Measurements from ENCODE around the gene NUTF2.

NUTF2 gene

DNA sequence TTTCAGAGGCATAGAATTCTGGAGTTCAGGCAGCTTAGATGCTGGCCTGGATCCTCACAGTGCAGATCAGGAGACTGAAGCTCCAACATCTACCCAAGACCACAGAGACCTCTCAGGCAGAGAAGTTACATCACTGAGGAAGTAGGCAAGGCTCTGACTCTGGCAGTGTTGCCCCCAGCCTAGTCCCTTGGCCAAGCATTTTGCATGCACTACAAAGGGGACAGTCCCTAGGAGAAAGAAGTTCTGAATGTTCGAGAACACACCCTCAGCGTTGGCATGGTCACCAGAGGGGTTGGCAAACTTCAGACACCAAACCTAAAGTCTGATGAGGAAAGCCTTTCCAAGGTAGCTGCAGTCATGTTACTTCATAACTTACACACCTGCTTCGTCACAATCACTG is 42.8 kb upstream of the NUTF2 start:
- Histone ChIP-seq H3K4me2 (ENCODE audit: low read length) (no peak overlapping the region), H3K27me3 (ENCODE audit: control insufficient read depth, low read length) (no peaks in the 10 kb centered on the region), H3F3A (ENCODE audit: control insufficient read depth, insufficient read depth) (0 out of 2 replicates have a peak, but pooled peaks cover 3% of the 10 kb centered on the region), H3K9me3 (ENCODE audit: control insufficient read depth, insufficient read depth, low read length) (no peaks in the 10 kb centered on the region), H3K4me1 (ENCODE audit: control insufficient read depth, low read length) (peaks cover 43% of the 10 kb centered on the region), H3K27ac (ENCODE audit: low read depth, low read length) (no peak overlapping the region), H3K36me3 (ENCODE audit: control insufficient read depth, low read length) (peaks cover 36% of the 10 kb centered on the region), H3K79me2 (ENCODE audit: control insufficient read depth, low read length) (peaks cover 54% of the 10 kb centered on the region), H3K9me2 (replicated peaks; ENCODE audit: control insufficient read depth, low read length) (no peaks in the 10 kb centered on the region), H4K20me1 (ENCODE audit: control insufficient read depth, insufficient read depth, low read depth, low read length) (no peaks in the 10 kb centered on the region), H3K4me3 (ENCODE audit: low read length) (no peak overlapping the region)
- TF ChIP-seq, protein P1, sequence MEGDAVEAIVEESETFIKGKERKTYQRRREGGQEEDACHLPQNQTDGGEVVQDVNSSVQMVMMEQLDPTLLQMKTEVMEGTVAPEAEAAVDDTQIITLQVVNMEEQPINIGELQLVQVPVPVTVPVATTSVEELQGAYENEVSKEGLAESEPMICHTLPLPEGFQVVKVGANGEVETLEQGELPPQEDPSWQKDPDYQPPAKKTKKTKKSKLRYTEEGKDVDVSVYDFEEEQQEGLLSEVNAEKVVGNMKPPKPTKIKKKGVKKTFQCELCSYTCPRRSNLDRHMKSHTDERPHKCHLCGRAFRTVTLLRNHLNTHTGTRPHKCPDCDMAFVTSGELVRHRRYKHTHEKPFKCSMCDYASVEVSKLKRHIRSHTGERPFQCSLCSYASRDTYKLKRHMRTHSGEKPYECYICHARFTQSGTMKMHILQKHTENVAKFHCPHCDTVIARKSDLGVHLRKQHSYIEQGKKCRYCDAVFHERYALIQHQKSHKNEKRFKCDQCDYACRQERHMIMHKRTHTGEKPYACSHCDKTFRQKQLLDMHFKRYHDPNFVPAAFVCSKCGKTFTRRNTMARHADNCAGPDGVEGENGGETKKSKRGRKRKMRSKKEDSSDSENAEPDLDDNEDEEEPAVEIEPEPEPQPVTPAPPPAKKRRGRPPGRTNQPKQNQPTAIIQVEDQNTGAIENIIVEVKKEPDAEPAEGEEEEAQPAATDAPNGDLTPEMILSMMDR (IDR thresholded peaks at IDR 0.05; ENCODE audit: low read depth, low read length, poor library complexity, severe bottlenecking) = no peak
- TF ChIP-seq EZH2phosphoT487 (IDR thresholded peaks at IDR 0.05; ENCODE audit: borderline replicate concordance, low read length) = no peak

GRCh38 chr16:67804853-67805542 is 41.7 kb upstream of the NUTF2 start:
- H3K4me2 ChIP-seq (ENCODE audit: low read length) = peak overlapping the region; percentile 94
- no peaks in the 10 kb centered on the region for H4K20me1 ChIP-seq (ENCODE audit: control insufficient read depth, insufficient read depth, low read depth, low read length)
- peaks cover 51% of the 10 kb centered on the region for H3K79me2 ChIP-seq (ENCODE audit: control insufficient read depth, low read length)
- TF ChIP-seq EZH2phosphoT487 (IDR thresholded peaks at IDR 0.05; ENCODE audit: borderline replicate concordance, low read length) = no peak
- TF ChIP-seq, protein P1 (IDR thresholded peaks at IDR 0.05; ENCODE audit: low read depth, low read length, poor library complexity, severe bottlenecking) = no peak
- H3F3A ChIP-seq (ENCODE audit: control insufficient read depth, insufficient read depth) = 0 out of 2 replicates have a peak, but pooled peaks cover 3% of the 10 kb centered on the region
- no peaks in the 10 kb centered on the region for H3K9me3 ChIP-seq (ENCODE audit: control insufficient read depth, insufficient read depth, low read length)
- peaks cover 43% of the 10 kb centered on the region for H3K4me1 ChIP-seq (ENCODE audit: control insufficient read depth, low read length)
- no peaks in the 10 kb centered on the region for H3K27me3 ChIP-seq (ENCODE audit: control insufficient read depth, low read length)
- H3K4me3 ChIP-seq (ENCODE audit: low read length) = peak overlapping the region; percentile 94
- no peaks in the 10 kb centered on the region for H3K9me2 ChIP-seq (replicated peaks; ENCODE audit: control insufficient read depth, low read length)
- H3K27ac ChIP-seq (ENCODE audit: low read depth, low read length) = no peak overlapping the region
- peaks cover 31% of the 10 kb centered on the region for H3K36me3 ChIP-seq (ENCODE audit: control insufficient read depth, low read length)

GRCh38 chr16:67805718-67806427 is 40.9 kb upstream of the NUTF2 start:
- no peaks in the 10 kb centered on the region for H3K9me2 ChIP-seq (replicated peaks; ENCODE audit: control insufficient read depth, low read length)
- H3K27ac ChIP-seq (ENCODE audit: low read depth, low read length) = peak overlapping the region; percentile 19; the same call in 1 of the 2 replicates
- peak overlapping the region; percentile 94 for H3K4me2 ChIP-seq (ENCODE audit: low read length)
- H3K4me1 ChIP-seq (ENCODE audit: control insufficient read depth, low read length) = peaks cover 43% of the 10 kb centered on the region
- H3K79me2 ChIP-seq (ENCODE audit: control insufficient read depth, low read length) = peaks cover 42% of the 10 kb centered on the region
- H3F3A ChIP-seq (ENCODE audit: control insufficient read depth, insufficient read depth) = 0 out of 2 replicates have a peak, but pooled peaks cover 3% of the 10 kb centered on the region
- TF ChIP-seq EZH2phosphoT487 (IDR thresholded peaks at IDR 0.05; ENCODE audit: borderline replicate concordance, low read length) = no peak
- TF ChIP-seq, protein P1 (IDR thresholded peaks at IDR 0.05; ENCODE audit: low read depth, low read length, poor library complexity, severe bottlenecking) = no peak
- peaks cover 28% of the 10 kb centered on the region for H3K36me3 ChIP-seq (ENCODE audit: control insufficient read depth, low read length)
- H3K27me3 ChIP-seq (ENCODE audit: control insufficient read depth, low read length) = no peaks in the 10 kb centered on the region
- no peaks in the 10 kb centered on the region for H3K9me3 ChIP-seq (ENCODE audit: control insufficient read depth, insufficient read depth, low read length)
- peak overlapping the region; percentile 94 for H3K4me3 ChIP-seq (ENCODE audit: low read length)
- H4K20me1 ChIP-seq (ENCODE audit: control insufficient read depth, insufficient read depth, low read depth, low read length) = no peaks in the 10 kb centered on the region
